Right renal pelvis (tissue), 4 donors: Measurements from ENCODE around the gene FBXO38. TPM values are rescaled to one million over a fixed set of nuclear protein-coding genes. Genes with fewer than 3 reads are reported as not detected.

Experiments
- DNase-seq, 4 donors: peaks; one replicate each; pipeline ENCODE4 v3.0.0-alpha.2; 2013; ENCODE audit warnings: low read depth in 4 of 4, low spot score in 3 of 4, missing footprints in 1 of 4
- polyA plus RNA-seq, 4 donors: library from polyadenylated mRNA; unstranded; fragments of 120-200 nt; gene quantifications; one replicate each; pipeline ENCODE4 v1.2.1, GENCODE V29; 2013; ENCODE audit not compliant: insufficient read length in 4 of 4

Gene FBXO38
- polyA plus RNA-seq, 4 donors = 41.3 to 49.8 (median 44.8) TPM

GRCh38 chr5:148381906-148382305, 1.9 kb upstream of the FBXO38 start:
- DNase-seq = no peak

GRCh38 chr5:148382961-148383360, 797 bp upstream of the FBXO38 start:
- DNase-seq = peak in 3 of 4 donors; percentile 1 to 21 (median 8)

- peak in 2 of 4 donors; percentile 5 to 7 for DNase-seq
Measured at GRCh38 chr5:148384380-148384737, 601 bp downstream of the FBXO38 start.

GRCh38 chr5:148385094-148385493, 1.3 kb downstream of the FBXO38 start:
- no peak for DNase-seq

- no peak for DNase-seq
Measured at GRCh38 chr5:148386041-148386440, 2.3 kb downstream of the FBXO38 start.

GRCh38 chr5:148387325-148387724, 3.6 kb downstream of the FBXO38 start:
- no peak for DNase-seq

GRCh38 chr5:148388696-148389095, 4.9 kb downstream of the FBXO38 start:
- no peak for DNase-seq

GRCh38 chr5:148390914-148391313, 7.2 kb downstream of the FBXO38 start:
- DNase-seq = no peak

- no peak for DNase-seq
Measured at GRCh38 chr5:148391422-148391821, 7.7 kb downstream of the FBXO38 start.

GRCh38 chr5:148393390-148393741, 9.6 kb downstream of the FBXO38 start:
- no peak for DNase-seq

- no peak for DNase-seq
Measured at GRCh38 chr5:148394587-148395019, 10.8 kb downstream of the FBXO38 start.

- no peak for DNase-seq
Measured at GRCh38 chr5:148395031-148395430, 11.3 kb downstream of the FBXO38 start.

GRCh38 chr5:148397968-148398595, 14.3 kb downstream of the FBXO38 start:
- no peak for DNase-seq

GRCh38 chr5:148398698-148399121, 15.0 kb downstream of the FBXO38 start:
- DNase-seq = no peak

- DNase-seq = no peak
Measured at GRCh38 chr5:148401604-148402003, 17.8 kb downstream of the FBXO38 start.

- DNase-seq = no peak
Measured at GRCh38 chr5:148403344-148403743, 19.6 kb downstream of the FBXO38 start.

GRCh38 chr5:148406406-148406805, 22.6 kb downstream of the FBXO38 start:
- DNase-seq = no peak

- DNase-seq = no peak
Measured at GRCh38 chr5:148408092-148408491, 24.3 kb downstream of the FBXO38 start.

GRCh38 chr5:148412124-148412523, 28.4 kb downstream of the FBXO38 start:
- no peak for DNase-seq

GRCh38 chr5:148414833-148415232, 31.1 kb downstream of the FBXO38 start:
- DNase-seq = no peak

GRCh38 chr5:148416416-148416815, 32.7 kb downstream of the FBXO38 start:
- peak in 2 of 4 donors; percentile 1 to 10 for DNase-seq

GRCh38 chr5:148416921-148417320, 33.2 kb downstream of the FBXO38 start:
- DNase-seq = no peak

- DNase-seq = no peak
Measured at GRCh38 chr5:148418511-148418910, 34.8 kb downstream of the FBXO38 start.
